ENCODE results near the gene ZDHHC13.
A peak's percentile ranks its signal among the peaks of the same experiment; 100 is the strongest.

ZDHHC13 gene

GRCh38 chr11:19116971-19117759 is at the start of gene ZDHHC13:
Gene ZDHHC13 (plus strand): TSS chr11:19117168. CDS start chr11:19117250, 82 bp downstream.
- peak; percentile 78 for DNase-seq

GRCh38 chr11:19071255-19071654 is 45.7 kb upstream of the ZDHHC13 start:
- DNase-seq: peak; percentile 85

GRCh38 chr11:19072464-19072863 is 44.5 kb upstream of the ZDHHC13 start:
- no peak for DNase-seq

- peak; percentile 58 for DNase-seq
Observed at GRCh38 chr11:19073454-19074415, 43.2 kb upstream of the ZDHHC13 start.

GRCh38 chr11:19075636-19076035 is 41.3 kb upstream of the ZDHHC13 start:
- no peak for DNase-seq

GRCh38 chr11:19076744-19077589 is 40.0 kb upstream of the ZDHHC13 start:
- DNase-seq: peak; percentile 59

GRCh38 chr11:19077965-19078364 is 39.0 kb upstream of the ZDHHC13 start:
- no peak for DNase-seq

GRCh38 chr11:19079643-19080440 is 37.1 kb upstream of the ZDHHC13 start:
- DNase-seq: no peak

- DNase-seq: no peak
Observed at GRCh38 chr11:19080579-19080993, 36.4 kb upstream of the ZDHHC13 start.

GRCh38 chr11:19083166-19083565 is 33.8 kb upstream of the ZDHHC13 start:
- no peak for DNase-seq

GRCh38 chr11:19084661-19085315 is 32.2 kb upstream of the ZDHHC13 start:
- DNase-seq: no peak

GRCh38 chr11:19087658-19088057 is 29.3 kb upstream of the ZDHHC13 start:
- DNase-seq: no peak

GRCh38 chr11:19088791-19089190 is 28.2 kb upstream of the ZDHHC13 start:
- no peak for DNase-seq

- no peak for DNase-seq
Observed at GRCh38 chr11:19089421-19089820, 27.5 kb upstream of the ZDHHC13 start.

GRCh38 chr11:19091366-19091765 is 25.6 kb upstream of the ZDHHC13 start:
- DNase-seq: no peak

- DNase-seq: no peak
Observed at GRCh38 chr11:19092342-19092741, 24.6 kb upstream of the ZDHHC13 start.

- DNase-seq: no peak
Observed at GRCh38 chr11:19092850-19093249, 24.1 kb upstream of the ZDHHC13 start.

GRCh38 chr11:19093976-19094375 is 23.0 kb upstream of the ZDHHC13 start:
- DNase-seq: no peak

- no peak for DNase-seq
Observed at GRCh38 chr11:19094859-19095258, 22.1 kb upstream of the ZDHHC13 start.

- DNase-seq: no peak
Observed at GRCh38 chr11:19099093-19099492, 17.9 kb upstream of the ZDHHC13 start.

- no peak for DNase-seq
Observed at GRCh38 chr11:19100885-19101284, 16.1 kb upstream of the ZDHHC13 start.
